ENCODE measurements around the gene DOP1A.
A peak's percentile ranks its signal among the peaks of the same experiment; 100 is the strongest.
"Not testable (repeated sequence)": the region's sequence is repeated elsewhere in the genome, so short reads cannot be mapped to it uniquely, and the experiment has no call there.

Gene DOP1A

DNA sequence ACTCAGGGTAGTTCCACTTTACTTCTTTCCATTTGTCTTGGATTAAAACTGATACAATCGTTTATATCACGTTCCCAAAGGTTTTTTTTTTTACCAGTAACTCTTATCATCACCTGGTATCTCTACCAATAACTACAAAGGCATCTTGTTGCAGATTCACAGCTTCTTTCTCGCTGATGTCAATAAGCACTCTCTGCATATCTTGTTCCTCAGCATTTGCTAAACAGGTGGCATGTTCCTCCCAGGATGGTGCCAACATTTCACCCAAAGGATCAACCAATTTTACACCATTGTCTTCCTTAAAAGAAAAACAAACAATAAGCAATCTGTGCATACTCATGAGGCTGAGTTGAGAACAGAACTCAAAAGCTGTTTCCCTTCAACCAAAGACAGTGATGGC, 121.0 kb downstream of the DOP1A start:
- WGBS, result 84% methylated on average over 3 of the region's 3 CpGs
- no peak overlapping the region for H3K27ac ChIP-seq (ENCODE audit: low read depth, low read length)
- peaks cover 4% of the 10 kb centered on the region; the same call in 1 of the 2 replicates for H3K4me1 ChIP-seq (ENCODE audit: insufficient read depth, low read length)
- H3K36me3 ChIP-seq (ENCODE audit: insufficient read depth, low read length), result peaks cover 75% of the 10 kb centered on the region
- H3K9ac ChIP-seq (ENCODE audit: low read depth, low read length), result no peak overlapping the region
- no peak overlapping the region for H3K4me3 ChIP-seq (ENCODE audit: low read length)
- H3K27me3 ChIP-seq (ENCODE audit: insufficient read depth, low read length), result no peaks in the 10 kb centered on the region
- no peaks in the 10 kb centered on the region for H3K9me3 ChIP-seq (ENCODE audit: insufficient read depth, low read depth, low read length)

DNA sequence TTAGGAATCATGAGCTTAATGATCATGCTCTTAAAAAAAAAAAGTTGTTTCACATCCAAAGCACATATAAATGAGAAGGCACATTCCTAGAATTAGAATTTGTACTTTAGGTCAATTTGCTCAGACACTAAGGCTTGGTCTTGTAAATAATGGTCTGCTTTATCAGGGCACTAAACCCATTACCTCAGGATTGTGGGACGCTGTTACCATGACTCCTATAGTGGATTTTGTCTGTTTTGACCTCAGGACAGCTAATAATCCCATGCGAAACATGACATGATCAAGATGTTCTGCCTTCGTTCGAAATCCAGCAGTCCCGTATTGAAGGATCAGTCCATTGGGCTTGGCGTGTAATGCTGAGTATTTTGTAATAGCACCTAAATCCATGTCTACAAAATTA, 123.2 kb downstream of the DOP1A start:
- Histone ChIP-seq H3K4me3 (ENCODE audit: low read length) (no peak overlapping the region), H3K27me3 (ENCODE audit: insufficient read depth, low read length) (no peaks in the 10 kb centered on the region), H3K9me3 (ENCODE audit: insufficient read depth, low read depth, low read length) (no peaks in the 10 kb centered on the region), H3K9ac (ENCODE audit: low read depth, low read length) (no peak overlapping the region), H3K27ac (ENCODE audit: low read depth, low read length) (no peak overlapping the region), H3K36me3 (ENCODE audit: insufficient read depth, low read length) (peaks cover 63% of the 10 kb centered on the region), H3K4me1 (ENCODE audit: insufficient read depth, low read length) (peaks cover 9% of the 10 kb centered on the region)
- 93% methylated on average over 6 of the region's 6 CpGs for WGBS

DNA sequence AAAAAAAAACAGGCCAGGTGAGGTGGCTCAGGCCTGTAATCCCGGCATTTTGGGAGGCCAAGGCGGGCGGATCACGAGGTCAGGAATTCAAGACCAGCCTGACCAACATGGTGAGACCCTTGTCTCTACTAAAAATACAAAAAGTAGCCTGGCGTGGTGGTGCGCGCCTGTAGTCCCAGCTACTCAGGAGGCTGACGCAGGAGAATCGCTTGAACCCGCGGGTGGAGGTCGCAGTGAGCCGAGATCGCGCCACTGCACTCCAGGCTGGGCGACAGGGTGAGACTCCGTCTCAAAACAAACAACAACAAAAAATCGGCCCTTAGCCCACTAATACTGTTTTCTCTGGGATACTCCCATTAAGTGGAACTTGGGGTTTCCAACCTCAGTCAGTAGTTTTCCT, 124.5 kb downstream of the DOP1A start:
- not testable (repeated sequence) for H3K9me3 ChIP-seq (ENCODE audit: insufficient read depth, low read depth, low read length); H3K27me3 ChIP-seq (ENCODE audit: insufficient read depth, low read length); H3K4me1 ChIP-seq (ENCODE audit: insufficient read depth, low read length); H3K27ac ChIP-seq (ENCODE audit: low read depth, low read length)
- Histone ChIP-seq H3K36me3 (ENCODE audit: insufficient read depth, low read length) (peaks cover 62% of the 10 kb centered on the region), H3K4me3 (ENCODE audit: low read length) (peak overlapping the region; percentile 93), H3K9ac (ENCODE audit: low read depth, low read length) (peak overlapping the region; percentile 92; the same call in 1 of the 2 replicates)
- 89% methylated on average over 18 of the region's 18 CpGs for WGBS

DNA sequence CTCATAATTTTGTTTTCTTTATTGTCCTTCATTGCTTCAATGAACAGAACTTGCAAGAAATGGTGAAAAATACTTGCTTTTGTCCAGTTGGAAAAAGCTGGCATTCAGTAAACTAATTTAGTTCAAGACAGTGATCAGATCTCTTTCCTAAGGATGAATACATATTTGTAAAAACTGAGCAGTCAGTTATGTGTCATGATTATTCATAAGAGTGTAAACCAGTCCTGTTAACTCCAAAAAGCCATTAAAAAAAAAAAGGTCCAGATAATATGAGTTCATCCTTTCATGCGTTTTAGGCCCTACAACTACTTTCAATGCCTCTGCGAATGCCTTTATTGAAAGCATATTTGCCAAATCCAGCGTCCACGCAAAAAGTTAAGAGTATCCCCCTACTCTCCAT, 125.0 kb downstream of the DOP1A start:
- Histone ChIP-seq H3K27ac (ENCODE audit: low read depth, low read length) (no peak overlapping the region; the same call in 1 of the 2 replicates), H3K4me3 (ENCODE audit: low read length) (peak overlapping the region; percentile 93), H3K27me3 (ENCODE audit: insufficient read depth, low read length) (no peaks in the 10 kb centered on the region), H3K4me1 (ENCODE audit: insufficient read depth, low read length) (peaks cover 9% of the 10 kb centered on the region), H3K9ac (ENCODE audit: low read depth, low read length) (peak overlapping the region; percentile 92), H3K36me3 (ENCODE audit: insufficient read depth, low read length) (peaks cover 61% of the 10 kb centered on the region), H3K9me3 (ENCODE audit: insufficient read depth, low read depth, low read length) (no peaks in the 10 kb centered on the region)
- 1% methylated on average over 4 of the region's 4 CpGs for WGBS

DNA sequence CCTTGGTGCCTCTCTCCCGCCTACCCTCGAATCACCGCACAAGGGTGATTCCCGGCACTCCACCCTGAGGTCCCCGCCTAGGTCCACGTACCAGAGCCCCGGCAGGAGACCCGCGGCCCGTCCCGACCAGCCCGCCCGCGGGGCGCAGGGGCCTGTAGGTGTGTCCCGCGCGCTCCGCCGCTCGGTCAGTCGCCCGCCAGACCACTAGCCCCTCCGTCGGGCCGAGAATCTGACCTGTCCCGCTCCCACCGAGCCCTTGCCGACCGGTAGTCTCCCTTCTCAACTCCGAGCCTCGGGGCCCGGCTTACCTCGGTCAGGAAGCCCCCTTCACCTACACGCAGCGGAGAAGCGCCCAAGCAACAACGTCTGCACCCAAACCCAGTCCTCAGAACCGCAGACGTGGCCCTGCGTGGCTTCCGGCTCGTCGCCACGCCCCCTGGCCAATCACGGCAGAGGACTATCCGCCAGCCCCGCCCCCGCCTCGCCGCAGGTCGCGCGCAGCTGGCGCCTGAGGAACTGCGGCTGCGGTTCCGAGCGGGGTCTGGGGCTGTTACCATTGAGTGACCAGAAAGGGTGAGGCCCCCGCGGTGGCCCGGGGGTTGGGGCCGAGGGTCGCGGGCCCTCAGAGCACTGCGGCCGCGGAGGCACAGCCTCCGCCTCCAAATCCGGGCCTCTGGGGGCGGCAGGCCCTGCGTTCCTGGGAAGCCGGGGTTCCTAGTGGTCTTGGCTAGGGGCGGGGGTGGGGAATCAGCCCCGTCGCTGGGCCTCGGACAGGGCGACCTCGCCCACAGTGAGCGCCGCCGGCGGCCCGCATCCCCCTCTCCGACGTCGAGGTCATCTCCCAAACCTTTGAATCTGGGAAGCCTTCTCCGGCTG, 125.6 kb downstream of the DOP1A start, which contains the start of the genes PGM3 and RWDD2A:
PGM3 (minus strand) TSS at position 395 of the 876 bp plus-strand sequence. CDS start 2,253 bp downstream, outside the sequence.
RWDD2A (plus strand) TSS at position 487 of the 876 bp plus-strand sequence. CDS start 1,095 bp downstream, outside the sequence.
- WGBS, result under 1% methylated on average over 88 of the region's 88 CpGs
- peak within 1 kb of the TSS; percentile 59 for H3K27ac ChIP-seq (ENCODE audit: low read depth, low read length)
- no peaks in the 10 kb centered on the region for H3K9me3 ChIP-seq (ENCODE audit: insufficient read depth, low read depth, low read length)
- peak within 1 kb of the TSS; percentile 93 for H3K4me3 ChIP-seq (ENCODE audit: low read length)
- H3K9ac ChIP-seq (ENCODE audit: low read depth, low read length), result peak within 1 kb of the TSS; percentile 92
- peaks cover 54% of the 10 kb centered on the region for H3K36me3 ChIP-seq (ENCODE audit: insufficient read depth, low read length)
- H3K27me3 ChIP-seq (ENCODE audit: insufficient read depth, low read length), result no peaks in the 10 kb centered on the region
- peaks cover 9% of the 10 kb centered on the region for H3K4me1 ChIP-seq (ENCODE audit: insufficient read depth, low read length)

DNA sequence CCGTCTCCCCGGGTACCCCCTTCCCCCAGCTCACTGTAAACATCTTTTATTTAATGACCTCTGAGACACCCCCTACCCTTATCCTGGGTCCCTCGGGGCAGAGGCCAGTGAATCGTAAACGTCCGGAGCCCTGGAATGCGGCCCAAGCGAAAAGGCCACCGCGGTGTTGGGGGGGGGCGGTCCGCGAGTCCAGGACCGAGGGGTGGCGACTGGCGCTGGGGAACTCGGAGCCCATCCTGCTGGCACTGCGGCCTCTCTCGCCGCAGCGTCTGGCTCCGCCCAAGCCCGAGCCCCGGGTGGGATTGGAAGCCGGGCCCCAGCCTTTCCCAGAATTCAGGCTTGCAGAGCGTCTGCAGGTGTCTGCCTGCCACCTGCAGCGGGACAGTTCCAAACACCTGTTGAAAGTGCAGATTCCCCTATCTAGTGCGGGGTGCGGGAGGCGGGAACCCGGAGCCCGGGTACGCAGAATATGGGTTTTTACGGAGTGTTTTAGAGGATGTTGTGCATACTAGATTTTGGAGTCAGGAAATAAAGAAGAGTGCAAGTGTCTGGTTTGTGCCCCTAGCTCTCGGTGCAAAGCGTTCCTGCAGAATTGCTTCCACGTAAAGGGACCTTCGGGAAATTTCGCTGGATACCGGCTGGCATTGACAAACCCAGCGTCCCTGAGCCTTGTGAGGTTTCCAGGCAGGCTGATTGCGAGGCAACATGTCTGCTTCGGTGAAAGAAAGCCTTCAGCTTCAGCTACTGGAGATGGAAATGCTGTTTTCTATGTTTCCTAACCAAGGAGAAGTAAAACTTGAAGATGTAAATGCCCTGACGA, 126.5 kb downstream of the DOP1A start:
- peak overlapping the region; percentile 92 for H3K9ac ChIP-seq (ENCODE audit: low read depth, low read length)
- no peaks in the 10 kb centered on the region for H3K27me3 ChIP-seq (ENCODE audit: insufficient read depth, low read length)
- H3K4me3 ChIP-seq (ENCODE audit: low read length), result peak overlapping the region; percentile 93
- no peaks in the 10 kb centered on the region for H3K9me3 ChIP-seq (ENCODE audit: insufficient read depth, low read depth, low read length)
- H3K4me1 ChIP-seq (ENCODE audit: insufficient read depth, low read length), result peaks cover 9% of the 10 kb centered on the region
- H3K27ac ChIP-seq (ENCODE audit: low read depth, low read length), result peak overlapping the region; percentile 59
- peaks cover 46% of the 10 kb centered on the region for H3K36me3 ChIP-seq (ENCODE audit: insufficient read depth, low read length)
- WGBS, result 3% methylated on average over 44 of the region's 44 CpGs

DNA sequence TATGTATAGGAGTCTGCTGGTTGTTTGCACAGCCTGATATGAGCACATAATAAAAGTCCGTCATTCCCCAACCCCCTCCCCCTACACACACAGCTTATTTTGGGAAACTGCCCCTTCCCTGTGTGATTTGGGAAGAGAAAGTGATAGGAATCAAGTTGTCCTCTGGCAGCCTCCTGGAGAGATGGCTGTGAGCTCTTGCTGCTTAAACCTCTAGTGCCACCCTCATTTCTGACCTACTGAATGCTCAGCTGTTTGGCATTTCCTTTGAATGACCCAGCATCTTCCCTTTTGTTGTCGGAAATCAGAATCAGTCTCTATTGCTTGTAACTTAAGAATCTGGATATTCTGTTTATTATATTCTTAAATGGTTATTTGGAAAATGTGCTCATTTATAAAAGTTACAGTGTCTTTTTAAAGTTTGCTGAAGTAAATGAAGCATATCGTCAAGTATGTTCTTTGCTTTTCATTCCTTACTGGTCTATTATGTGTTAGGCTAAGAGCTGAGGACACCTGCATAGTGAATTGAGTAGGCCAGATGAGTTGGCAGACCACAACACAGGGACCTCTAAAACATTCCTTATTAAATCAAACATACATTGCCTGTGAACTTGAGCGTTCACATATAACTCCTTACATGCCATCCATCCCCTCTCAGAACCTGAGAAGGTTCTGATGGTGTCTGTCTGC, 131.2 kb downstream of the DOP1A start:
- no peaks in the 10 kb centered on the region for H3K9me3 ChIP-seq (ENCODE audit: insufficient read depth, low read depth, low read length)
- H3K4me3 ChIP-seq (ENCODE audit: low read length), result no peak overlapping the region
- peaks cover 6% of the 10 kb centered on the region; the same call in 1 of the 2 replicates for H3K4me1 ChIP-seq (ENCODE audit: insufficient read depth, low read length)
- H3K9ac ChIP-seq (ENCODE audit: low read depth, low read length), result no peak overlapping the region
- WGBS, result 91% methylated on average over 3 of the region's 4 CpGs
- H3K36me3 ChIP-seq (ENCODE audit: insufficient read depth, low read length), result peaks cover 24% of the 10 kb centered on the region
- H3K27ac ChIP-seq (ENCODE audit: low read depth, low read length), result no peak overlapping the region
- no peaks in the 10 kb centered on the region for H3K27me3 ChIP-seq (ENCODE audit: insufficient read depth, low read length)

DNA sequence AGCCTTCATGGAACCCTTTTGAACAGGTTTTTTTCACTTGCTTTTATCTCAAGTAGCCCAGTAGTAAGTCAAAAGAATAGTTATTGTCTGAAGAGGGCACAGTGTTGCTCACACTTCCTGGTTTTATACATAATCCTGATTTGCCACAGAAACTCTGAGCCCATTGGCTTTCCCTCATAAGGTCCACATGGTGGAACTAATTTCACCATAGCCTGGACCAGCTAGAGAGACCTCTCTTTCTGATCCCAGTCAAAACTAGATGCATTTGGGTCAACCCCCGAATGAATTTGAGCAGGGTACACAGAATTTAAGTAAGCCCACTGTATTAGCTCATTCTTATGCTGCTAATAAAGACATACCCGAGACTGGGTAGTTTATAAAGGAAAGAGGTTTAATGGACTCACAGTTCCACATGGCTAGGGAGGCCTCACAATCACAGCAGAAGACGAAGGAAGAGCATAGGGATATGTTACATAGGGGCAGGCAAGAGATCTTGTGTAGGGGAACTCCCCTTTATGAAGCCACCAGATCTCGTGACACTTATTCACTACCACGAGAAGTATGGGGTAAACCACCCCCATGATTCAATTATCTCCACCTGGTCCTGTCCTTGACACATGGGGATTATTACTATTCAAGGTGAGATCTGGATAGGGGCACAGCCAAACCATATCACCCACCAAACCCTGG, 131.8 kb downstream of the DOP1A start:
- H3K9ac ChIP-seq (ENCODE audit: low read depth, low read length), result no peak overlapping the region
- peaks cover 5% of the 10 kb centered on the region; the same call in 1 of the 2 replicates for H3K4me1 ChIP-seq (ENCODE audit: insufficient read depth, low read length)
- H3K9me3 ChIP-seq (ENCODE audit: insufficient read depth, low read depth, low read length), result no peaks in the 10 kb centered on the region
- no peaks in the 10 kb centered on the region for H3K27me3 ChIP-seq (ENCODE audit: insufficient read depth, low read length)
- H3K27ac ChIP-seq (ENCODE audit: low read depth, low read length), result no peak overlapping the region
- WGBS, result 95% methylated on average over 5 of the region's 5 CpGs
- H3K36me3 ChIP-seq (ENCODE audit: insufficient read depth, low read length), result peaks cover 24% of the 10 kb centered on the region
- H3K4me3 ChIP-seq (ENCODE audit: low read length), result no peak overlapping the region

DNA sequence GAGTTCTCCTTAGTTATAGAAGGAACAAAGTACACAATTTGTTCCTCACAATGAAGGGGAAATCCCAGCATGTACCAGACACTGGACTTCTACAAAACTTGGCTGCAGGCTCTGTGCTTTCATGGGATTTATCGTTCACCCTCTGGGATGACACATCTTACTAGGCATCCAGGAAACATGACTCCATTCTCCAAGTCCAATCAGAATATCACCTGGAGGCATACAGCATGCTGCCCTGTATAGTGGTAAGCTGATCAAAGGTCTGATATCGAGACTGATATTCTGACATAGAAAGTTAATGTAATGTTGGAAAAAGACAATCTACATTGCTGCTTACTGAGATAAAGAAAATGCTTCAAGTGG, 132.4 kb downstream of the DOP1A start:
- no peaks in the 10 kb centered on the region for H3K27me3 ChIP-seq (ENCODE audit: insufficient read depth, low read length)
- no peak overlapping the region for H3K27ac ChIP-seq (ENCODE audit: low read depth, low read length)
- no peaks in the 10 kb centered on the region for H3K9me3 ChIP-seq (ENCODE audit: insufficient read depth, low read depth, low read length)
- H3K4me1 ChIP-seq (ENCODE audit: insufficient read depth, low read length), result no peaks in the 10 kb centered on the region
- no peak overlapping the region for H3K9ac ChIP-seq (ENCODE audit: low read depth, low read length)
- H3K4me3 ChIP-seq (ENCODE audit: low read length), result no peak overlapping the region
- peaks cover 24% of the 10 kb centered on the region for H3K36me3 ChIP-seq (ENCODE audit: insufficient read depth, low read length)
- WGBS, result 94% methylated on average over 2 of the region's 2 CpGs

DNA sequence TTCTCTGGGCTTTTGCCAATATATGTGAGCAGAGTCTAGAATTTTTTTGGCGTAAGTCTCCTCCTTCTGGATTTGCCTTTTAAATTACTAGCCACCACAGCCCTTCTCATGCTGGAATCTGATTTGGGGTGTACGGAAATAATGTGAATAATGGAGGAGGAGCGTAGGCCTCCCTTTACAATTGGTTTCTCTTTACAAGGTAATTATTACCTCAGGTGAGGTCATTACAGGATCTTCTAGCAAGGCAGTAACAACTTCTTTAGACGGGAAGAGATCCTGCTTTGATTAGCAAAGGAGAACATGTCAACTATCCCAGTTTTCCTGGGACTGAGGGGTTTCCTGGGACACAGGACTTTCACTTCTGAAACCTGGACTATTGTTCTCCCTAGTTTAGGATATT, 134.6 kb downstream of the DOP1A start:
- no peak overlapping the region for H3K27ac ChIP-seq (ENCODE audit: low read depth, low read length)
- WGBS, result 92% methylated on average over 2 of the region's 4 CpGs
- H3K9me3 ChIP-seq (ENCODE audit: insufficient read depth, low read depth, low read length), result no peaks in the 10 kb centered on the region
- no peaks in the 10 kb centered on the region for H3K27me3 ChIP-seq (ENCODE audit: insufficient read depth, low read length)
- no peaks in the 10 kb centered on the region for H3K4me1 ChIP-seq (ENCODE audit: insufficient read depth, low read length)
- H3K9ac ChIP-seq (ENCODE audit: low read depth, low read length), result no peak overlapping the region
- no peak overlapping the region for H3K4me3 ChIP-seq (ENCODE audit: low read length)
- H3K36me3 ChIP-seq (ENCODE audit: insufficient read depth, low read length), result peaks cover 3% of the 10 kb centered on the region; the same call in 1 of the 2 replicates

Measured in HUES64 (cell line).